Measurements from ENCODE around the gene MYO3B.

DNA sequence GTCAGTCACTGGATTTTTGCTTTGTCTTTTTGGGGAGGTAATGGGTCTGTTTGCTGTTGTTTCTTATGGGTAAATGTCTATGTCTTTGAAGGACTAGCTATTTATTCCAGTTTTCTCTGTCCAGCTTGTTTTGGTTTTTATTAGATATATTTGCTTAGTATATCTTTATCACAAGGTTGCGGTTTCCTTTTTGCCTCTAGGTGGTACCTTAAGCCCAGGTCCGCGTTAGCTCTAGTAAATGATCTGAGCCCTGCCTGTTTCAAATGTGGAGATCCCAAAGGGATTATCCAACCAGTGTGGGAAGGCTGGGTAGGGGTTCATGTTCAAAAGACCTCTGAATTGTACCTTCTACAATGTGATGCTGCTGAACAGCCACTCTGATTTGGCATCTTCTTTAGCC, 114.5 kb downstream of the MYO3B start:
- TF ChIP-seq CTCF (IDR thresholded peaks at IDR 0.05; ENCODE audit: insufficient read depth, low read length, poor library complexity, severe bottlenecking), result no peak
- TF ChIP-seq EZH2phosphoT487 (conservative IDR thresholded peaks at IDR 0.05; ENCODE audit: low read length), result no peak

Data from SU-DHL-6 (cell line).